GM21723 (cell line): ENCODE measurements around the gene SLC52A3.
"Not testable (repeated sequence)": the region's sequence is repeated elsewhere in the genome, so short reads cannot be mapped to it uniquely, and the experiment has no call there.

Experiments used
- ATAC-seq: cut with Tn5 transposase; IDR thresholded peaks from one replicate; pipeline ENCODE4 v1.9.1; 2021; ENCODE audit warnings: mild to moderate bottlenecking, moderate library complexity; ENCODE audit not compliant: unreplicated experiment

SLC52A3 gene

GRCh38 chr20:768426-768978, at the start of gene SLC52A3:
TSS of gene SLC52A3 (minus strand) at chr20:768500. CDS start at chr20:765774, 2,726 bp downstream.
- ATAC-seq, result no peak

DNA sequence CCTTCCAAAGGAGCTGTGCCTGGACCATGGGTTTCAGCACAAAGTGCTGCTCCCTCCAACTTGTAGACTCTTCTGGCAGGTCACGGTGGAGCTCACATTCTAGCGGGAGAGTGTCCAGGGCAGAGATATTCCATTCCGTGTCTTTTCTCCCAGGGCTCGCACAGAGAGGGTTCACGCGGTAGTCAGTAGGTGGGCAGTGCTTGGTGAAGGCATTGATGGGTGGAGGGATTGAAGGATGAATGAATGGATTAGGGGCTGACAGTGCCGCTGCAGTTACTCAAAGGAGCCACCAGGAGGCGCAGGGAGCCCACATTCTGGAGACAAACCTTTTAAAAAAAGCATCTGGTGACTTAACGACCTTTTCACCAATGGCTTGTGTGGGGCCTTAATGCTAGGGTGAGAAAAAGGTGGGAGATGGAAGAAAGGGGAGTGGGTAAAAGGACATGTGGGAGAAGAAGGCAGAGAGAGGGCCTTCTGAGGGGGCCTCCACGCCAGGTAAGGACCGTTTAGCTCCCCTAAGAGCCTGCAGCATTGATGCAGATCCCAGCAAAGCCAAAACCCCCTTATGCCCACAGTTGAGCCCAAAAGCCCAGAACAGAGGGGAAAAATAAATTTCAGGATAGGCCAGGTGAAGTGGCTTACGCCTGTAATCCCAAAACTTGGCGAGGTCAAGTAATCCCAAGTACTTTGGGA, 47.8 kb upstream of the SLC52A3 start:
- ATAC-seq, result no peak

GRCh38 chr20:815226-815625, 46.9 kb upstream of the SLC52A3 start:
- ATAC-seq, result no peak

DNA sequence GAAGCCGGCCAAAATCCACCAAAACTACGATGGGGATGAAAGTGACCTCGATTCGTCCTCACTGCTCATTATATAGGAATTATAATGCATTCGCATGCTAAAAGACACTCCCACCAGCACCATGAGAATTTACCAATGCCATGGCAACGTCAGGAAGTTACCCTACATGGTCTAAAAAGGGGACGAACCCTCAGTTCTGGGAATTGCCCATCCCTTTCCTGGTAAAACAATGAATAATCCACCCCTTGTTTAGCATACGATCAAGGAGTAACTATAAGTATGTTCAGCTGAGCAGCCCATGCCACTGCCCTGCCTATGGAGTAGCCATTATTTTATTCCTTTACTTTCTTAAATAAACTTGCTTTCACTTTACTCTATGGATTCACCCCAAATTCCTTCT, 45.1 kb upstream of the SLC52A3 start:
- no peak for ATAC-seq

DNA sequence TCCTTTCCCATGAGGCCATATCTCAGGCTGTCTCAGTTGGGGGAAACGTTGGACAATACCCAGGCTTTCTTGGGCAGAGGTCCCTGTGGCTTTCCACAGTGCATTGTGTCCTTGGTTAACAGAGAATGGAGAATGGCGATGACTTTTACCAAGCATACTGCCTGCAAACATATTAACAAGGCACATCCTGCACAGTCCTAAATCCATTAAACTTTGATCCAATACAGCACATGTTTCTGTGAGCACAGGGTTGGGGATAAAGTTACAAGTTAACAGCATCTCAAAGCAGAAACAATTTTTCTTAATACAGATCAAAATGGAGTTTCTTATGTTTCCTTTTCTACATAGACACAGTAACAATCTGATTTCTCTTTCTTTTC, 44.1 kb upstream of the SLC52A3 start:
- ATAC-seq, result not testable (repeated sequence)

GRCh38 chr20:811776-812434, 43.6 kb upstream of the SLC52A3 start:
- not testable (repeated sequence) for ATAC-seq

- ATAC-seq, result no peak
These were observed 37.4 kb upstream of the SLC52A3 start for GRCh38 chr20:805713-806112.

GRCh38 chr20:801678-802077, 33.4 kb upstream of the SLC52A3 start:
- no peak for ATAC-seq

DNA sequence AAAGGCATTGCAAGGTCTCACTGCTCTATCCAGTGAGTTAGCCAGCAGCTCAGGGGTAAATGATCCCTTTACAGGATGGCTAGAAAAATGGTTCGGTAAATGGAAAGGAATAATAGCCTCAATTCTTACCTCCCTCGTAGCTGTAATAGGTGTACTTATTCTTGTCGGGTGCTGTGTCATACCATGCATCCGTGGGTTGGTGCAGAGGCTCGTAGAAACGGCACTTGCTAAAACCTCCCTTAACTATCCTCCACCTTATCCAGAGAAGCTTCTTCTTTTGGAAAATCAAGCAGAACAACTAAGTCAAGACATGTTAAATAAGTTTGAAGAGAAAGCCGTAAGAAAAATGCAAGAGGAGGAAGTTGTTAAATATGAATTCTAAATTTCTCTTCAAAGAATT, 31.7 kb upstream of the SLC52A3 start:
- ATAC-seq, result not testable (repeated sequence)

DNA sequence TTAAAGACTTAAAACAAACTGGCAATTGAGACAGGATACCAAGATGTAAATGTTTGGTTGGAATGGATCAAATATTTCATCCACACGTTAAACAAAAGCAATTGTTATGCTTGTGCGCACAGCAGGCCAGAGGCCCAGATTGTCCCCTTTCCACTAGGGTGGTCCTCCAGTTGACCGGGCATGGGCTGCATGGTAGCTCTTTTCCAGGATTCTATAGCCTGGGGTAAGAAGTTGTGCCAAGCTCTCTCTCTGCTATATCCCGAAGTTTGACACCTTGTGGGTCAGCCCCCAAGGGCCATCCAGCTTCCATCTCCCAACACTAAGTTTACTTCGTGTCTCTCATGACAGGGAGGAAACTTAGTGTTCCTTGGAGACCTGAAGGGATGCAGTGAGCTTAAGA, 30.4 kb upstream of the SLC52A3 start:
- not testable (repeated sequence) for ATAC-seq

DNA sequence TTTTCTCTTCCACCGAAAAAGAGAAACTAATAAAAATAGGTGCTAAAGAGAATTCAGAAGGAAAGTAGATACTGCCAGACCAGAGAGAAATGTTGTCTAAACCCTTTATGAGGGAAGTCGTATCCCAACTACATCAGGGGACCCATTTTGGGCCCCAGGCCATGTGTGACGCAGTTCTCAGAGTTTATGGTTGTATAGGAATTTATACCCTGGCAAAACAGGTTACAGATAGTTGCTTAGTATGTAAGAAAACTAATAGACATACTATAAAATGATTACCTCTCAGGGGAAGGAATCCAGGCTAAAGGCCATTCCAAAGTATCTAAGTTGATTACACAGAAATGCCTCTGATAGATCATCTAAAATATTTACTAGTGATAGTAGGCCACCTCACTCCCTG, 28.6 kb upstream of the SLC52A3 start:
- no peak for ATAC-seq

DNA sequence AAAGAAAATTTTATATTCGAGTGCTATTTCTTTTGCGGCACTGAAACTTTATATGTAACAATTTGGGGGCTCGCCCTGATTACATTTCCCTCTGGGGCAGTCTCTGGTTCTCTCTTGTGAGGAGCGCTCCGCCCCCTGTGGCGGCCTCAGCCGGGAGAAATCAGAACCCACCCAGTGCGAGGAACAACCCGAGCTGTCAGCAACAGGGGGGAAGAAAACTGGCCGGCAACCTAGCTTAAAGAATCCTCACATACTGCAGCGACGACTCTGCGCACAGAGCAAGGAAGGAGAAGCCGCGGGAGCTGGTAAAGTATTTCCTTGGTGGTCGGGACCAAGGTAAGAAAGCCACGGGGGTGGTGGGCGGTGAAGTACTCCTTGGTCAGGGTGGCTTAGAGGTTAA, 23.9 kb upstream of the SLC52A3 start:
- ATAC-seq, result no peak

DNA sequence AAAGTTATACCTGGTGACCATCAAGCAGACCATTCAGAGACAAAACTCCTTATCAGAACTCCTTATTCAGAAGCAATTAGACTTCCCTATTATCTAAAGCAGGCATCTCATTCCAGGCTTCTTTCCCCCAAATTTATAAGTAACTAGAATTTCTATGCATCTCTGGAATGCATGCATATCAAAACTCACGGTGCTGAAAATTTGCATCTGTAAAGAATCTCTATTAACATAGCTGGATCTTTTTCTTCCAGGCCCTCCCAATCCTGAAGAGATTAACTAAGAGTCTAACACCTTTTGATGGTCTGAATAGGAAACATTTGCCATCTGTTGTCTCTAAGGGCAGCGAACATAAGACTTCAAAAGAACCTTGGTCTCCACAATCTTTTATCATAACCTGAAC, 22.8 kb upstream of the SLC52A3 start:
- ATAC-seq, result no peak

GRCh38 chr20:787825-788224, 19.5 kb upstream of the SLC52A3 start:
- ATAC-seq, result no peak

DNA sequence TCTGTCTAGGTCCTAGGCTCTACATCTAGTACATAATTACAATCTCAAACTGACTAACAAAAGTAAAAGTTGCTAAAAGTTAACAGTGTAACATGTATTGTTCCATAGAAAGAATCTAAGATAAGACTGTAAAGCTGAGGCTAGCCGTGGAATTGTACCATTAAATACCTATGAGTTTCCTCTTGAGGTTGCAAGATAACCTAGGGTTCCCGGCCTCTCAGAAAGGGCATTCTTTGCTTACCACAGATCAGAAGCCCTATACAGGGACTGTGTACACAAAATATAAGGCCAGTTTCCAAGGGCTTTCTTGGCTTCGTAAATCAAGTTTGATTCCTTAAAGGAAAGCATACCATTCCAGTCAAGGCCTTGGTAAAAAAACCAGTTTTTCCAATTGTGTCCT, 11.5 kb upstream of the SLC52A3 start:
- no peak for ATAC-seq

- no peak for ATAC-seq
These were observed 7.9 kb upstream of the SLC52A3 start for GRCh38 chr20:776165-776564.

DNA sequence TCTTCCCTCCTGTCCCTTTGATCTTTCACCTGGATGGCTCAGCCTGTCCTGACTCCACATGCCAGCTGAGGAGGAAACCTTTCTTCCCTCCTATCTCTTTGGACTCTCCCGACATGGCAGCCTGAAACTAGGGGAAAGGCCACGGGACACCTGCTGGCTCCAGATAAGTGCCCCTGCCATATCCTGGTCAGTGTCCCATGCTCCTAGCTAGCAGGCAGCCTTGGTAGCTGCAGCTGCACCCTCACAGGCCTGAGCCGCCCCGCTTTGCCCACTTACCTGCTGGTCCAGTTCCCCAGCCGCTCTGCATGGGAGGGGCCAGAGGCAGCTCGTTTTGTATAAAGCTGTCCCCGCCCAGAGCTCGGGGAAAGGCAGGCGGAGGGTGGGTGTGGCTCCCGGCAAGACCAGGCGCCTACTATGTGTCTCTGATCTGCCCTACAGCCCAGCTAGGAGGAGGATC, 7.4 kb upstream of the SLC52A3 start:
- ATAC-seq, result no peak

- ATAC-seq, result no peak
These were observed 6.4 kb upstream of the SLC52A3 start for GRCh38 chr20:774660-775057.

- no peak for ATAC-seq
These were observed 5.8 kb upstream of the SLC52A3 start for GRCh38 chr20:774016-774659.

GRCh38 chr20:772806-773205, 4.5 kb upstream of the SLC52A3 start:
- no peak for ATAC-seq

GRCh38 chr20:771741-772464, 3.6 kb upstream of the SLC52A3 start:
- no peak for ATAC-seq
